K562 treated with DMSO at 1 percent for 48 hours (cell line): Measurements from ENCODE around the gene GPR31. TPM values are rescaled to one million over a fixed set of nuclear protein-coding genes. Genes with fewer than 3 reads are reported as not detected.

Experiments
- total RNA-seq: library from RNA; unstranded; fragments of 300-600 nt; gene quantifications from 2 replicates; pipeline ENCODE4 v1.2.3, GENCODE V29; 2022; ENCODE audit warnings: low replicate concordance; ENCODE audit errors: extremely low read depth

The GPR31 gene
- total RNA-seq, result not detected in 2 replicates

GRCh38 chr6:167157863-167158262 is at the start of gene GPR31:
Gene GPR31, minus strand, starts transcription at chr6:167157980. Its CDS starts 149 bp downstream, at chr6:167157831.

DNA sequence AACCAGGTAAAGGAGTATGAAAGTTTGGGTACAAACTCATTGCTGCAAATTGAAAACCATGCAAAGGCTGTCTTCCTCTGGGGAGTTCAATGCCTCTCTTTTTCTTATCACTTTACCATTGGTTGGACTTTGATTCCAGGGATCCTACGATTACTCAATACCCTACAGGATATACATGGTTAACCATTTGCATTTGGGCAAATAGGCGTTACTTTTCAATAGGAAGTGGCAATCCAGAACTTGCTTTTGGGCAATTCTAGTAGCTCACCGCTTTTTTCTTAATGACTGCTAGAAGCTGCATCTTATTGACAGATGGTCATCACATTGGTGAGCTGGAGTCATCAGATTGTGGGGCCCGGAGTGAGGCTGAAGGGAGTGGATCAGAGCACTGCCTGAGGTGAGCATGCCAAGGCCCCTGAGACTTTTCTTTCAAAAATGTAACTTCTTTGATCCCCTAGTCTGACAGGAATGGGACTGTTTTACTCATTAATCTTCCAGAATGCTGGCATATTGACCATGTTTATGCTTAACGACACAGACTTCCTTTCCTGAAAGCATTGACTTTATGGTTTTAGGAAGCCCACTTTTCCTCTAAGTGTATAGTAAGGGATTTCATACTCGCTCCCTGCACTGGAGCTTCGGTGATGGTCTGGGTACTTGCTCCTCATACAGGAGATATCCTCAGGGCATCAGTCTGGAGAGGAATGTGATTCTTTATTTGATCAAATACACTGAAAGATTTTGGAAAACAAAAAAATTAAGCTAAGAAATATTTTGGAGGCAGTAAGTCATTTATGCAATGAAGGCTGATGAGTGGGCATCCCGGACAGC is 34.7 kb downstream of the GPR31 start, which contains the start of gene CCR6:
CCR6 (plus strand) TSS at position 270 of the 831 bp plus-strand sequence. CDS start 13,039 bp downstream, outside the sequence.

Other genes starting within 250 kb of the GPR31 start
- gene RNASET2, start 201.4 kb downstream of the GPR31 start, total RNA-seq, result not detected in 2 replicates
- not detected in 2 replicates for gene CEP43, start 158.6 kb downstream of the GPR31 start, total RNA-seq
- not detected in 2 replicates for gene CCR6, start 34.9 kb downstream of the GPR31 start, total RNA-seq
- gene UNC93A, start 133.3 kb upstream of the GPR31 start, total RNA-seq, result not detected in 2 replicates
- not detected in 2 replicates for gene TTLL2, start 167.1 kb upstream of the GPR31 start, total RNA-seq